Keratinocyte (primary cell): Measurements from ENCODE around the gene IQSEC2. TPM values are rescaled to one million over a fixed set of nuclear protein-coding genes. Genes with fewer than 3 reads are reported as not detected.
A peak's percentile ranks its signal among the peaks of the same experiment; 100 is the strongest.

Experiments used
- DNase-seq: peaks from one replicate; pipeline ENCODE4 v3.0.0-alpha.2; 2011; ENCODE audit warnings: low read depth, missing footprints, low spot score
- FAIRE-seq: peaks from 2 replicates; lab custom pipeline; 2011; peaks lifted over from hg19 to GRCh38; lab: Jason Lieb, UNC
- H2AFZ ChIP-seq: 2 replicates; pipeline ENCODE4 v1.6.0; 2012; ENCODE audit warnings: low read length, control low read depth, inconsistent platforms; ENCODE audit not compliant: control insufficient read depth
- H3K27ac ChIP-seq: 2 replicates; pipeline ENCODE4 v1.5.1; 2011; ENCODE audit warnings: low read length; ENCODE audit not compliant: control insufficient read depth, insufficient read depth
- H3K27me3 ChIP-seq: 3 replicates; pipeline ENCODE4 v1.6.0; 2011; ENCODE audit warnings: low read length; ENCODE audit not compliant: control insufficient read depth, insufficient read depth; ENCODE audit errors: extremely low read depth
- H3K36me3 ChIP-seq, 2 experiments: 2 replicates in 1 of 2; 3 replicates in 1 of 2; pipeline ENCODE4 v1.5.1; 2011; ENCODE audit warnings: low read length in 2 of 2, mild to moderate bottlenecking in 1 of 2; ENCODE audit not compliant: control insufficient read depth in 2 of 2, insufficient read depth in 2 of 2; ENCODE audit errors: extremely low read depth in 1 of 2
- H3K4me1 ChIP-seq: 3 replicates; pipeline ENCODE4 v1.5.1; 2011; ENCODE audit warnings: low read length; ENCODE audit not compliant: control insufficient read depth, insufficient read depth; ENCODE audit errors: extremely low read depth
- H3K4me2 ChIP-seq: 3 replicates; pipeline ENCODE4 v1.6.0; 2011; ENCODE audit warnings: low read depth, low read length; ENCODE audit not compliant: control insufficient read depth, insufficient read depth; ENCODE audit errors: extremely low read depth
- H3K4me3 ChIP-seq, 3 experiments: fragments of 200-600 bp in 1 of 3; sonication (generic) in 1 of 3; 2 replicates in 2 of 3; 3 replicates in 1 of 3; pipeline ENCODE4 v1.5.1; 2011 to 2016; ENCODE audit warnings: low read length in 3 of 3, mild to moderate bottlenecking in 3 of 3, control low read depth in 2 of 3, inconsistent platforms in 1 of 3, low read depth in 1 of 3, mixed read lengths in 1 of 3, mixed run types in 1 of 3, moderate library complexity in 1 of 3; ENCODE audit not compliant: control insufficient read depth in 2 of 3, insufficient read depth in 2 of 3; ENCODE audit errors: extremely low read depth in 1 of 3
- H3K79me2 ChIP-seq: 2 replicates; pipeline ENCODE4 v1.6.0; 2012; ENCODE audit warnings: low read length; ENCODE audit not compliant: control insufficient read depth, insufficient read depth
- H3K9ac ChIP-seq: 3 replicates; pipeline ENCODE4 v1.6.0; 2011; ENCODE audit warnings: low read length; ENCODE audit not compliant: control insufficient read depth, insufficient read depth; ENCODE audit errors: extremely low read depth
- H3K9me1 ChIP-seq: 3 replicates; pipeline ENCODE4 v1.6.0; 2011; ENCODE audit warnings: low read length; ENCODE audit not compliant: control insufficient read depth, insufficient read depth; ENCODE audit errors: extremely low read depth
- H3K9me3 ChIP-seq: 2 replicates; pipeline ENCODE4 v1.5.1; 2012; ENCODE audit warnings: low read depth, low read length; ENCODE audit not compliant: control insufficient read depth
- H4K20me1 ChIP-seq: 3 replicates; pipeline ENCODE4 v1.6.0; 2011; ENCODE audit warnings: low read length; ENCODE audit not compliant: control insufficient read depth, insufficient read depth; ENCODE audit errors: extremely low read depth
- EZH2 ChIP-seq: IDR thresholded peaks from one replicate; pipeline ENCODE4 v1.6.1; 2012; ENCODE audit warnings: inconsistent platforms, mild to moderate bottlenecking, low read length, moderate library complexity
- dilution Hi-C: fragments of 300-500 bp; cut with MboI; formaldehyde crosslinking; loops from one replicate; pipeline ENCODE4 v1.7.0; 2020; ENCODE audit warnings: low sequenced_read_pairs; ENCODE audit not compliant: extremely low pct_ligation_motif_present
- polyA plus RNA-seq, 5 experiments: library from polyadenylated mRNA; depleted of rRNA in 3 of 5; stranded (reverse) in 3 of 5; stranded (forward) in 1 of 5; unstranded in 1 of 5; fragments of >200 nt; gene quantifications; 1 replicate in 1 of 5; 2 replicates in 3 of 5; 3 replicates in 1 of 5; pipeline versions ENCODE4 v1.2.1 to v1.2.3, GENCODE V29; 2011 to 2012; ENCODE audit warnings: missing spikeins in 2 of 5, low read depth in 1 of 5, low replicate concordance in 1 of 5
- TF ChIP-seq, protein P1 (sequence below), 3 experiments: IDR thresholded peaks in 1 of 3; conservative IDR thresholded peaks in 1 of 3; optimal IDR thresholded peaks in 1 of 3; 2 replicates in 2 of 3; 3 replicates in 1 of 3; pipeline versions ENCODE3 to v1.5.1; 2011; ENCODE audit warnings: low read length in 3 of 3, mild to moderate bottlenecking in 3 of 3, moderate library complexity in 2 of 3, control low read depth in 1 of 3, inconsistent platforms in 1 of 3; ENCODE audit not compliant: insufficient read depth in 2 of 3; ENCODE audit errors: extremely low read depth in 1 of 3

IQSEC2 gene
- polyA plus RNA-seq, 1 donor (not counting 4 experiments of a cell fraction or from before 2014, with no cell fraction given), result 4.7 TPM

GRCh38 chrX:53268173-53268572, 13.2 kb downstream of the IQSEC2 start:
- no peak for TF ChIP-seq EZH2
- TF ChIP-seq, protein P1, sequence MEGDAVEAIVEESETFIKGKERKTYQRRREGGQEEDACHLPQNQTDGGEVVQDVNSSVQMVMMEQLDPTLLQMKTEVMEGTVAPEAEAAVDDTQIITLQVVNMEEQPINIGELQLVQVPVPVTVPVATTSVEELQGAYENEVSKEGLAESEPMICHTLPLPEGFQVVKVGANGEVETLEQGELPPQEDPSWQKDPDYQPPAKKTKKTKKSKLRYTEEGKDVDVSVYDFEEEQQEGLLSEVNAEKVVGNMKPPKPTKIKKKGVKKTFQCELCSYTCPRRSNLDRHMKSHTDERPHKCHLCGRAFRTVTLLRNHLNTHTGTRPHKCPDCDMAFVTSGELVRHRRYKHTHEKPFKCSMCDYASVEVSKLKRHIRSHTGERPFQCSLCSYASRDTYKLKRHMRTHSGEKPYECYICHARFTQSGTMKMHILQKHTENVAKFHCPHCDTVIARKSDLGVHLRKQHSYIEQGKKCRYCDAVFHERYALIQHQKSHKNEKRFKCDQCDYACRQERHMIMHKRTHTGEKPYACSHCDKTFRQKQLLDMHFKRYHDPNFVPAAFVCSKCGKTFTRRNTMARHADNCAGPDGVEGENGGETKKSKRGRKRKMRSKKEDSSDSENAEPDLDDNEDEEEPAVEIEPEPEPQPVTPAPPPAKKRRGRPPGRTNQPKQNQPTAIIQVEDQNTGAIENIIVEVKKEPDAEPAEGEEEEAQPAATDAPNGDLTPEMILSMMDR (optimal IDR thresholded peaks at IDR 0.05 in 1 of 3, IDR thresholded peaks at IDR 0.05 in 1 of 3, conservative IDR thresholded peaks at IDR 0.05 in 1 of 3; ENCODE audit: extremely low read depth in 1 of 3, insufficient read depth in 2 of 3, low read length in 3 of 3), result no peak
- Histone ChIP-seq H3K36me3 (no peaks in the 10 kb centered on the region), H3K4me3 (peak overlapping the region in 2 of 3 experiments; percentile 30 to 52), H3K4me2 (peak overlapping the region; percentile 83), H3K79me2 (no peaks in the 10 kb centered on the region), H3K4me1 (peaks cover 32% of the 10 kb centered on the region), H3K9me3 (no peaks in the 10 kb centered on the region), H3K27me3 (peaks cover 4% of the 10 kb centered on the region), H4K20me1 (no peaks in the 10 kb centered on the region), H2AFZ (peak overlapping the region; percentile 61), H3K9me1 (no peaks in the 10 kb centered on the region), H3K27ac (peak overlapping the region; percentile 10), H3K9ac (peak overlapping the region; percentile 36)
- dilution Hi-C loops, result no loop called here
- peak; percentile 58 for DNase-seq
- FAIRE-seq, result peak; percentile 85

- Histone ChIP-seq H2AFZ (no peak overlapping the region), H3K27me3 (peaks cover 7% of the 10 kb centered on the region), H3K9me1 (no peaks in the 10 kb centered on the region), H4K20me1 (no peaks in the 10 kb centered on the region), H3K36me3 (no peaks in the 10 kb centered on the region), H3K4me2 (no peak overlapping the region), H3K4me3 (no peak overlapping the region), H3K79me2 (no peaks in the 10 kb centered on the region), H3K4me1 (peaks cover 37% of the 10 kb centered on the region), H3K27ac (no peak overlapping the region), H3K9me3 (no peaks in the 10 kb centered on the region), H3K9ac (no peak overlapping the region)
- no peak for DNase-seq
- dilution Hi-C loops, result no loop called here
- TF ChIP-seq, protein P1 (optimal IDR thresholded peaks at IDR 0.05 in 1 of 3, IDR thresholded peaks at IDR 0.05 in 1 of 3, conservative IDR thresholded peaks at IDR 0.05 in 1 of 3; ENCODE audit: extremely low read depth in 1 of 3, insufficient read depth in 2 of 3, low read length in 3 of 3), result no peak
- no peak for TF ChIP-seq EZH2
- FAIRE-seq, result no peak
Observed at GRCh38 chrX:53266914-53267313, 14.5 kb downstream of the IQSEC2 start.
